ENCODE measurements around the gene ECM2.

The ECM2 gene

GRCh38 chr9:92500725-92501124 is 35.1 kb downstream of the ECM2 start:
- no peak for DNase-seq (ENCODE audit: low read depth in 2 of 2)

GRCh38 chr9:92499701-92500100 is 36.1 kb downstream of the ECM2 start:
- DNase-seq (ENCODE audit: low read depth in 2 of 2): no peak

GRCh38 chr9:92496396-92497176 is 39.2 kb downstream of the ECM2 start:
- no peak for DNase-seq (ENCODE audit: low read depth in 2 of 2)

- no peak for DNase-seq (ENCODE audit: low read depth in 2 of 2)
Measured at GRCh38 chr9:92494856-92495255, 40.9 kb downstream of the ECM2 start.

- DNase-seq (ENCODE audit: low read depth in 2 of 2): no peak
Measured at GRCh38 chr9:92493749-92494387, 41.9 kb downstream of the ECM2 start.

GRCh38 chr9:92492781-92493401 is 42.9 kb downstream of the ECM2 start:
- DNase-seq (ENCODE audit: low read depth in 2 of 2): no peak

- DNase-seq (ENCODE audit: low read depth in 2 of 2): no peak
Measured at GRCh38 chr9:92488681-92489550, 46.9 kb downstream of the ECM2 start.

- no peak for DNase-seq (ENCODE audit: low read depth in 2 of 2)
Measured at GRCh38 chr9:92486371-92486770, 49.4 kb downstream of the ECM2 start.

GRCh38 chr9:92484563-92484962 is 51.2 kb downstream of the ECM2 start:
- no peak for DNase-seq (ENCODE audit: low read depth in 2 of 2)

- DNase-seq (ENCODE audit: low read depth in 2 of 2): no peak
Measured at GRCh38 chr9:92483627-92484545, 51.9 kb downstream of the ECM2 start.

GRCh38 chr9:92482805-92483204 is 53.0 kb downstream of the ECM2 start:
- no peak for DNase-seq (ENCODE audit: low read depth in 2 of 2)

GRCh38 chr9:92482329-92482728 is 53.5 kb downstream of the ECM2 start, which contains the start of gene ASPN:
TSS of gene ASPN (minus strand) at chr9:92482506.
- DNase-seq (ENCODE audit: low read depth in 2 of 2): no peak

GRCh38 chr9:92480986-92481633 is 54.7 kb downstream of the ECM2 start:
- no peak for DNase-seq (ENCODE audit: low read depth in 2 of 2)

- no peak for DNase-seq (ENCODE audit: low read depth in 2 of 2)
Measured at GRCh38 chr9:92480291-92480771, 55.5 kb downstream of the ECM2 start.

GRCh38 chr9:92479346-92479745 is 56.4 kb downstream of the ECM2 start:
- DNase-seq (ENCODE audit: low read depth in 2 of 2): no peak

- DNase-seq (ENCODE audit: low read depth in 2 of 2): no peak
Measured at GRCh38 chr9:92478783-92479182, 57.0 kb downstream of the ECM2 start.

GRCh38 chr9:92476962-92477361 is 58.8 kb downstream of the ECM2 start:
- DNase-seq (ENCODE audit: low read depth in 2 of 2): no peak

- DNase-seq (ENCODE audit: low read depth in 2 of 2): no peak
Measured at GRCh38 chr9:92474587-92474986, 61.2 kb downstream of the ECM2 start.

GRCh38 chr9:92468206-92468605 is 67.6 kb downstream of the ECM2 start:
- no peak for DNase-seq (ENCODE audit: low read depth in 2 of 2)

- no peak for DNase-seq (ENCODE audit: low read depth in 2 of 2)
Measured at GRCh38 chr9:92467511-92467910, 68.3 kb downstream of the ECM2 start.
